Immature natural killer cell (primary cell): Measurements from ENCODE around the gene CELF4. TPM values are rescaled to one million over a fixed set of nuclear protein-coding genes. Genes with fewer than 3 reads are reported as not detected.

Source experiments
- DNase-seq, 3 donors: peaks; one replicate each; pipeline ENCODE4 v3.0.0; 2022; ENCODE audit warnings: mixed read lengths in 1 of 3
- H3K27ac Mint-ChIP-seq, 6 donors: one replicate each; pipeline ENCODE4 v1.8.0; 2020; ENCODE audit warnings: mixed read lengths in 6 of 6, mild to moderate bottlenecking in 5 of 6, inconsistent platforms in 4 of 6, moderate library complexity in 3 of 6
- H3K27me3 Mint-ChIP-seq, 3 donors: one replicate each; pipeline ENCODE4 v1.8.0; 2020 to 2021; ENCODE audit warnings: low read depth in 3 of 3, mild to moderate bottlenecking in 3 of 3, mixed read lengths in 3 of 3, moderate library complexity in 3 of 3, inconsistent platforms in 1 of 3
- H3K36me3 Mint-ChIP-seq, 3 donors: one replicate each; pipeline ENCODE4 v1.8.0; 2020; ENCODE audit warnings: mixed read lengths in 3 of 3, inconsistent platforms in 2 of 3, mild to moderate bottlenecking in 2 of 3
- H3K4me1 Mint-ChIP-seq, 2 donors: one replicate each; pipeline ENCODE4 v1.8.0; 2020; ENCODE audit warnings: inconsistent platforms in 2 of 2, mild to moderate bottlenecking in 2 of 2, mixed read lengths in 2 of 2, moderate library complexity in 1 of 2
- H3K4me3 Mint-ChIP-seq, 5 donors: one replicate each; pipeline ENCODE4 v1.8.0; 2020; ENCODE audit warnings: mild to moderate bottlenecking in 5 of 5, mixed read lengths in 5 of 5, inconsistent platforms in 3 of 5, moderate library complexity in 3 of 5
- H3K9me3 Mint-ChIP-seq, 6 donors: one replicate each; pipeline ENCODE4 v1.8.0; 2020; ENCODE audit warnings: mild to moderate bottlenecking in 6 of 6, mixed read lengths in 6 of 6, inconsistent platforms in 4 of 6, moderate library complexity in 3 of 6
- polyA plus RNA-seq, 3 donors: library from polyadenylated mRNA; unstranded; fragments of 300-500 nt; fragmentation: Illumina TruSeq; gene quantifications; one replicate each; pipeline ENCODE4 v1.2.3, GENCODE V29; 2021

Gene CELF4
- polyA plus RNA-seq, 3 donors from 2014 or later: 0.07 to 0.13 TPM; not detected in 1

- H3K36me3 Mint-ChIP-seq: peaks cover 0 to 13% (median 13%) of the 10 kb centered on the region in 3 donors
- no peaks in the 10 kb centered on the region for H3K4me1 Mint-ChIP-seq
- H3K27me3 Mint-ChIP-seq: peaks cover 0 to 2% (median 0%) of the 10 kb centered on the region in 3 donors
- H3K27ac Mint-ChIP-seq: no peak overlapping the region
- no peak overlapping the region for H3K4me3 Mint-ChIP-seq
- DNase-seq: no peak
- H3K9me3 Mint-ChIP-seq: peaks cover 3 to 21% (median 9%) of the 10 kb centered on the region in 6 donors
Observed at GRCh38 chr18:37207343-37207742, 358.3 kb downstream of the CELF4 start.

- no peak for DNase-seq
- Mint-ChIP-seq H3K27ac (no peak overlapping the region), H3K4me3 (no peak overlapping the region), H3K9me3 (peaks cover 13 to 45% (median 18%) of the 10 kb centered on the region in 6 donors), H3K36me3 (peaks cover 21 to 28% (median 27%) of the 10 kb centered on the region in 3 donors), H3K27me3 (peaks cover 0 to 2% (median 2%) of the 10 kb centered on the region in 3 donors), H3K4me1 (no peaks in the 10 kb centered on the region)
Observed at GRCh38 chr18:37199741-37200140, 365.9 kb downstream of the CELF4 start.
